Smooth muscle cell (in vitro differentiated cells): ENCODE measurements around the gene TRA2A. TPM values are rescaled to one million over a fixed set of nuclear protein-coding genes. Genes with fewer than 3 reads are reported as not detected.
A peak's percentile ranks its signal among the peaks of the same experiment; 100 is the strongest.

ENCODE experiments used
- DNase-seq: peaks from one replicate; lab custom pipeline; 2025; ENCODE audit not compliant: unreplicated experiment; lab: John Stamatoyannopoulos, UW
- H2AFZ ChIP-seq: fragments of 200-600 bp; sonication (generic); 2 replicates; pipeline ENCODE4 v1.6.0; 2016; ENCODE audit warnings: antibody characterized with exemption, low read depth, mild to moderate bottlenecking
- H3F3A ChIP-seq: fragments of 200-600 bp; sonication (generic); 2 replicates; pipeline ENCODE4 v1.6.0; 2017; ENCODE audit warnings: antibody characterized with exemption, low read depth
- H3K27ac ChIP-seq: fragments of 200-600 bp; sonication (generic); 2 replicates; pipeline ENCODE4 v1.5.1; 2016; ENCODE audit warnings: low read depth, mild to moderate bottlenecking
- H3K27me3 ChIP-seq: fragments of 200-600 bp; sonication (generic); 2 replicates; pipeline ENCODE4 v1.6.1; 2016; ENCODE audit warnings: low read depth, mild to moderate bottlenecking
- H3K36me3 ChIP-seq: fragments of 200-600 bp; sonication (generic); 2 replicates; pipeline ENCODE4 v1.5.1; 2016; ENCODE audit warnings: low read depth
- H3K4me1 ChIP-seq: fragments of 200-600 bp; sonication (generic); 2 replicates; pipeline ENCODE4 v1.5.1; 2016; ENCODE audit warnings: low read depth
- H3K4me2 ChIP-seq: fragments of 200-600 bp; sonication (generic); 2 replicates; pipeline ENCODE4 v1.6.0; 2016; ENCODE audit warnings: mild to moderate bottlenecking
- H3K4me3 ChIP-seq: fragments of 200-600 bp; sonication (generic); 2 replicates; pipeline ENCODE4 v1.5.1; 2016; ENCODE audit warnings: mild to moderate bottlenecking
- H3K79me2 ChIP-seq: fragments of 200-600 bp; sonication (generic); 2 replicates; pipeline ENCODE4 v1.6.0; 2016; ENCODE audit warnings: low read depth, mild to moderate bottlenecking
- H3K9ac ChIP-seq: fragments of 200-600 bp; sonication (generic); 2 replicates; pipeline ENCODE4 v1.6.0; 2016; ENCODE audit warnings: low read depth
- H3K9me3 ChIP-seq: fragments of 200-600 bp; sonication (generic); replicated peaks from 2 replicates; pipeline ENCODE4 v1.5.1; 2016; ENCODE audit warnings: low read depth
- H4K20me1 ChIP-seq: fragments of 200-600 bp; sonication (generic); 2 replicates; pipeline ENCODE4 v1.6.0; 2016; ENCODE audit warnings: low read depth
- CTCF ChIP-seq: fragments of 200-600 bp; sonication (generic); IDR thresholded peaks from 2 replicates; pipeline ENCODE4 v1.5.1; 2017; ENCODE audit warnings: borderline replicate concordance, mild to moderate bottlenecking, antibody characterized with exemption; ENCODE audit not compliant: insufficient read depth, poor library complexity, severe bottlenecking
- WGBS: methylation state at CpG from one replicate; pipeline ENCODE4 v1.1.7; 2016; ENCODE audit warnings: low lambda C conversion rate; 5-methylcytosine and 5-hydroxymethylcytosine counted together
- polyA plus RNA-seq: library from polyadenylated mRNA; unstranded; fragments of >200 nt; fragmentation: Nextera tagmentation; extraction: Ambion mirVana; gene quantifications from 2 replicates; pipeline ENCODE4 v1.2.1, GENCODE V29; 2016
- total RNA-seq: library from RNA; depleted of rRNA; stranded (reverse); fragments of >200 nt; gene quantifications from 2 replicates; pipeline ENCODE4 v1.2.3, GENCODE V29; 2014

TRA2A gene
- total and polyA plus RNA-seq, 2 experiments from 2014 or later = 43.0 to 89.0 TPM

DNA sequence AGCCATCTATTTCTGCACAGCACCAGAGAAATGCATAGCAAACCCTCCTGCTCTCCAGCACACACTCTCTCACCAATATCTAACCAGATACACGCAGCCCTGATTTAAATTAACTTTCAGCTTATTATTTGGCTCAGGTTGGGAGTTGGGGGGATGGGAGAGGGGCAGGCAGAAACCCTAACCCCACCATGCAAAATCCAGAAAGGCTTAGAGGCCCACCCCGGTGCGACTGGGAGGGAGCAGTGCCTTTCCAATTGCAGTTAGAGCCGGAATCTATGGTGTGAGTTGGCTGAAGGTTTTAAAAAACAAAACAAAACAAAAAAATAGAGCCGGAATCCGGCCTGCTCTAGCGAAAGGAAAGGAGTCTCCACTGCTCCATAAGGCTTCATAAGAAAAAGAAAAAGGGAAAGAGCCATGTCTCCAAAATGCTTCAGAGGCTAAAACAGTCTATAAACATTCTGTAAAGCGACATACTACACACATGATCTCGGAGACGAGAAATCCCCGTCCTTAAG, 64.4 kb downstream of the TRA2A start:
- no peak for DNase-seq
- H3K9ac ChIP-seq = peak overlapping the region; percentile 76

GRCh38 chr7:23462846-23463245, 68.9 kb downstream of the TRA2A start:
- H3K79me2 ChIP-seq = peaks cover 97% of the 10 kb centered on the region
- H3K27me3 ChIP-seq = no peaks in the 10 kb centered on the region
- no peak overlapping the region for H2AFZ ChIP-seq
- peaks cover 40% of the 10 kb centered on the region for H3K4me1 ChIP-seq
- DNase-seq = no peak
- H4K20me1 ChIP-seq = peaks cover 91% of the 10 kb centered on the region
- TF ChIP-seq CTCF = peak; percentile 20
- H3K27ac ChIP-seq = peak overlapping the region; percentile 2
- H3K36me3 ChIP-seq = no peaks in the 10 kb centered on the region
- WGBS = 14% methylated on average over 2 of the region's 2 CpGs
- H3K4me3 ChIP-seq = peak overlapping the region; percentile 3
- peaks cover 5% of the 10 kb centered on the region for H3F3A ChIP-seq
- no peak overlapping the region for H3K9ac ChIP-seq
- peak overlapping the region; percentile 43 for H3K4me2 ChIP-seq
- H3K9me3 ChIP-seq = no peaks in the 10 kb centered on the region

More for the DNA sequence above, 64.4 kb downstream of the TRA2A start:
- Histone ChIP-seq H3F3A (peaks cover 10% of the 10 kb centered on the region), H3K9me3 (no peaks in the 10 kb centered on the region), H3K4me2 (peak overlapping the region; percentile 94), H4K20me1 (peaks cover 49% of the 10 kb centered on the region), H3K36me3 (no peaks in the 10 kb centered on the region), H3K4me3 (peak overlapping the region; percentile 69), H3K27me3 (no peaks in the 10 kb centered on the region), H3K27ac (peak overlapping the region; percentile 87), H3K4me1 (peaks cover 48% of the 10 kb centered on the region), H2AFZ (peak overlapping the region; percentile 71), H3K79me2 (peaks cover 74% of the 10 kb centered on the region)
- 2% methylated on average over 11 of the region's 11 CpGs for WGBS
- TF ChIP-seq CTCF = no peak

GRCh38 chr7:23458044-23458443, 73.7 kb downstream of the TRA2A start:
- Histone ChIP-seq H3F3A (no peaks in the 10 kb centered on the region), H3K4me3 (no peak overlapping the region), H2AFZ (no peak overlapping the region), H3K4me1 (peaks cover 4% of the 10 kb centered on the region), H3K9ac (no peak overlapping the region), H3K27ac (no peak overlapping the region), H3K4me2 (no peak overlapping the region), H3K36me3 (no peaks in the 10 kb centered on the region), H3K9me3 (no peaks in the 10 kb centered on the region), H4K20me1 (peaks cover 85% of the 10 kb centered on the region), H3K79me2 (peaks cover 95% of the 10 kb centered on the region), H3K27me3 (no peaks in the 10 kb centered on the region)
- DNase-seq = no peak
- WGBS = 96% methylated on average over 3 of the region's 3 CpGs
- TF ChIP-seq CTCF = no peak

DNA sequence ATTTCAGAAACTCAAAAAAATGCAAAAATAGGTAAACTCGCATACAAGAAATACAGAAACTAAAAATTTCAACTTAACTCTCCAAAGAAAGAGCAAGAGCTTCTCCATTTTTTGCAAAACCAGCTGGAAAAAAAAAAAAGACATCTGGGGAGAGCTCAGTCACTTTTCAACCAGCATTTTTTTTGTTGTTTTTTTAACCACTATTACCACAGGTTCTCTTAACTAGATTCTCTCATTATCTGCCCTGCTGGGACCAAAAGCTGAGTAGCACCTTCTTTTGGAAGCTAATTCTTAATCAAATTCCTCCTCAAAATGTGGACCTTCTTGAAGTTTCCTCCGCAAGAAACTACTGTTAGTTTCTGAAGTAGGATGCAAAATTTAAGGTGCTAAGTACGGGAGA, 75.7 kb downstream of the TRA2A start:
- no peaks in the 10 kb centered on the region for H3K9me3 ChIP-seq
- no peaks in the 10 kb centered on the region for H3K36me3 ChIP-seq
- no peak overlapping the region for H3K27ac ChIP-seq
- no peak for TF ChIP-seq CTCF
- DNase-seq = no peak
- H2AFZ ChIP-seq = no peak overlapping the region
- peaks cover 95% of the 10 kb centered on the region for H3K79me2 ChIP-seq
- H3F3A ChIP-seq = no peaks in the 10 kb centered on the region
- no peak overlapping the region for H3K9ac ChIP-seq
- WGBS = 93% methylated on average over 3 of the region's 3 CpGs
- H3K4me1 ChIP-seq = no peaks in the 10 kb centered on the region
- H4K20me1 ChIP-seq = peaks cover 84% of the 10 kb centered on the region
- H3K4me2 ChIP-seq = peak overlapping the region; percentile 63
- no peaks in the 10 kb centered on the region for H3K27me3 ChIP-seq
- H3K4me3 ChIP-seq = peak overlapping the region; percentile 14
